HepG2 (cell line): ENCODE measurements around the gene OR2T6. TPM values are rescaled to one million over a fixed set of nuclear protein-coding genes. Genes with fewer than 3 reads are reported as not detected.

ENCODE experiments used
- ATAC-seq: fragments of 200-7000 bp; cut with Tn5 transposase; 3 replicates; pipeline ENCODE4 v1.9.1; 2020; ENCODE audit warnings: mild to moderate bottlenecking, moderate library complexity
- BruUV-seq: library from RNA; stranded (reverse); fragments of 400-500 nt; replicated peaks from 2 replicates; lab custom pipeline; 2021; lab: Mats Ljungman, UMichigan
- CTCF ChIA-PET: fragments of 300-600 bp; formaldehyde crosslinking; extraction: SDS; loops from one replicate; lab custom pipeline; 2021; ENCODE audit warnings: low total read pairs, inconsistent platforms, low intra/inter-chr PET ratio; lab: Yijun Ruan, JAX
- POLR2A ChIA-PET: fragments of 350-600 bp; sonication (Branson Sonifier 250); formaldehyde crosslinking; loops from one replicate; lab custom pipeline; 2020; ENCODE audit warnings: antibody characterized with exemption, inconsistent platforms; lab: Yijun Ruan, JAX
- DNase-seq: peaks from one replicate; pipeline ENCODE4 v3.0.0-alpha.2; 2015; ENCODE audit warnings: low spot score
- FAIRE-seq: peaks from 3 replicates; lab custom pipeline; 2011; peaks lifted over from hg19 to GRCh38; lab: Jason Lieb, UNC
- H2AFZ ChIP-seq: one replicate; pipeline ENCODE4 v1.6.1; 2011; ENCODE audit warnings: low read length, inconsistent platforms
- H3K27ac ChIP-seq: fragments of 300-600 bp; 3 replicates; pipeline ENCODE4 v1.8.0; 2011; ENCODE audit warnings: mixed run types, mild to moderate bottlenecking, mixed read lengths, low read length, inconsistent platforms; ENCODE audit not compliant: insufficient read depth; ENCODE audit errors: extremely low read length
- H3K27me3 ChIP-seq, 2 experiments: fragments of 200-600 bp in 1 of 2; 2 replicates in 1 of 2; 3 replicates in 1 of 2; pipeline versions ENCODE4 v1.6.0 to v1.8.0; 2011; ENCODE audit warnings: low read length in 2 of 2, mild to moderate bottlenecking in 2 of 2, moderate library complexity in 2 of 2, inconsistent platforms in 1 of 2; ENCODE audit not compliant: insufficient read depth in 2 of 2, control insufficient read depth in 1 of 2
- H3K36me3 ChIP-seq, 2 experiments: fragments of 200-600 bp in 1 of 2; replicated peaks in 1 of 2; 2 replicates in 1 of 2; 3 replicates in 1 of 2; pipeline versions ENCODE4 v1.5.1 to v1.8.0; 2011; ENCODE audit warnings: low read length in 2 of 2, inconsistent platforms in 1 of 2; ENCODE audit not compliant: insufficient read depth in 2 of 2, control insufficient read depth in 1 of 2
- H3K4me1 ChIP-seq: 2 replicates; pipeline ENCODE4 v1.5.1; 2012; ENCODE audit warnings: low read length, inconsistent platforms; ENCODE audit not compliant: insufficient read depth
- H3K4me2 ChIP-seq: 2 replicates; pipeline ENCODE4 v1.6.0; 2011; ENCODE audit warnings: low read depth, low read length, inconsistent platforms
- H3K4me3 ChIP-seq, 3 experiments: fragments of 200-600 bp in 1 of 3; sonication (generic), shearing (Covaris generic) in 1 of 3; replicated peaks in 1 of 3; 2 replicates each; pipeline ENCODE4 v1.5.1; 2011 to 2016; ENCODE audit warnings: low read length in 3 of 3, inconsistent platforms in 2 of 3, low read depth in 2 of 3, mild to moderate bottlenecking in 2 of 3, control low read depth in 1 of 3, mixed read lengths in 1 of 3; ENCODE audit not compliant: insufficient read depth in 1 of 3
- H3K79me2 ChIP-seq: one replicate; pipeline ENCODE4 v1.6.1; 2011; ENCODE audit warnings: low read length, inconsistent platforms; ENCODE audit not compliant: insufficient read depth
- H3K9ac ChIP-seq: 2 replicates; pipeline ENCODE4 v1.6.0; 2011; ENCODE audit warnings: mild to moderate bottlenecking, low read depth, low read length, inconsistent platforms; ENCODE audit not compliant: insufficient read depth
- H3K9me3 ChIP-seq: 2 replicates; pipeline ENCODE4 v1.5.1; 2012; ENCODE audit warnings: mild to moderate bottlenecking, low read length
- H4K20me1 ChIP-seq: 2 replicates; pipeline ENCODE4 v1.6.0; 2011; ENCODE audit warnings: inconsistent platforms, mild to moderate bottlenecking, low read length, moderate library complexity; ENCODE audit not compliant: insufficient read depth
- ATF5 ChIP-seq: sonication (generic); formaldehyde crosslinking; IDR thresholded peaks from 2 replicates; pipeline ENCODE4 v1.4.0; 2020; ENCODE audit warnings: mild to moderate bottlenecking, low read depth, missing genetic modification reagents
- CENPX ChIP-seq: sonication (generic); formaldehyde crosslinking; IDR thresholded peaks from 2 replicates; pipeline ENCODE4 v1.9.0; 2021; ENCODE audit warnings: mild to moderate bottlenecking, missing genetic modification reagents, moderate library complexity
- CREM ChIP-seq, 2 experiments: sonication (generic) in 1 of 2; formaldehyde crosslinking in 1 of 2; IDR thresholded peaks; 2 replicates each; pipeline versions ENCODE4 v1.4.0 to v1.6.1; 2016 to 2020; ENCODE audit warnings: antibody characterized with exemption in 1 of 2, mild to moderate bottlenecking in 1 of 2, missing genetic modification reagents in 1 of 2
- E2F1 ChIP-seq: sonication (generic); formaldehyde crosslinking; IDR thresholded peaks from 2 replicates; pipeline ENCODE4 v1.5.0; 2020; ENCODE audit warnings: missing genetic modification reagents
- EHMT2 ChIP-seq: fragments of 200-600 bp; sonication (generic); IDR thresholded peaks from 2 replicates; pipeline ENCODE4 v1.7.0; 2017; ENCODE audit warnings: antibody characterized with exemption, low read depth, low read length, borderline replicate concordance
- FOXK1 ChIP-seq: sonication (generic); formaldehyde crosslinking; IDR thresholded peaks from 2 replicates; pipeline ENCODE4 v1.4.0; 2020; ENCODE audit warnings: low read depth, missing genetic modification reagents, borderline replicate concordance
- HNRNPLL ChIP-seq: fragments of 200-400 bp; formaldehyde crosslinking; IDR thresholded peaks from 2 replicates; pipeline ENCODE4 v1.6.1; 2017; ENCODE audit warnings: mild to moderate bottlenecking, low read depth, low read length; ENCODE audit not compliant: poor library complexity, severe bottlenecking
- HOXA7 ChIP-seq: sonication (generic); formaldehyde crosslinking; IDR thresholded peaks from 2 replicates; pipeline ENCODE4 v1.8.1; 2022; ENCODE audit warnings: mild to moderate bottlenecking, missing genetic modification reagents, moderate library complexity
- MLLT10 ChIP-seq: sonication (generic); formaldehyde crosslinking; IDR thresholded peaks from 2 replicates; pipeline ENCODE4 v1.4.0; 2020; ENCODE audit warnings: missing genetic modification reagents
- PHF20 ChIP-seq: sonication (generic); formaldehyde crosslinking; IDR thresholded peaks from 2 replicates; pipeline ENCODE4 v1.5.0; 2020; ENCODE audit warnings: mild to moderate bottlenecking, missing genetic modification reagents
- TAF15 ChIP-seq: fragments of 200-400 bp; formaldehyde crosslinking; IDR thresholded peaks from one replicate; pipeline ENCODE4 v1.6.1; 2018; ENCODE audit warnings: mild to moderate bottlenecking, low read depth, low read length; ENCODE audit not compliant: poor library complexity, severe bottlenecking
- THAP11 ChIP-seq: IDR thresholded peaks from 2 replicates; pipeline ENCODE4 v1.6.1; 2016; ENCODE audit warnings: missing biosample characterization, missing genetic modification reagents
- YEATS2 ChIP-seq: sonication (generic); formaldehyde crosslinking; IDR thresholded peaks from 2 replicates; pipeline ENCODE4 v1.4.0; 2020; ENCODE audit warnings: missing genetic modification reagents, borderline replicate concordance
- ZNF562 ChIP-seq: sonication (generic); formaldehyde crosslinking; IDR thresholded peaks from 2 replicates; pipeline ENCODE4 v1.8.0; 2022; ENCODE audit warnings: missing genetic modification reagents, borderline replicate concordance
- WGBS: methylation state at CpG from one replicate; pipeline ENCODE4 v1.1.6; 2017; ENCODE audit warnings: low lambda C conversion rate; 5-methylcytosine and 5-hydroxymethylcytosine counted together
- in situ Hi-C: cut with HindIII; loops from 2 replicates; pipeline ENCODE4 v1.10.0; 2017; ENCODE audit warnings: low pct_unique_long_range_greater_than_20kb; ENCODE audit not compliant: extremely low pct_ligation_motif_present
- intact Hi-C: fragments of 100-400 bp; cut with micrococcal nuclease; formaldehyde crosslinking; loops from one replicate; pipeline ENCODE4 v1.10.0; 2022; ENCODE audit not compliant: unreplicated experiment
- polyA plus RNA-seq, 8 experiments: library from polyadenylated mRNA; depleted of rRNA in 3 of 8; stranded (reverse) in 7 of 8; unstranded in 1 of 8; fragments of >200 nt; fragmentation: Illumina TruSeq in 4 of 8; extraction: Trizol in 4 of 8; gene quantifications; 2 replicates each; pipeline versions ENCODE4 v1.2.1 to v1.2.3, GENCODE V29; 2011 to 2016; ENCODE audit warnings: low read depth in 4 of 8, missing spikeins in 1 of 8, mixed read lengths in 1 of 8; ENCODE audit not compliant: insufficient read depth in 1 of 8
- total RNA-seq, 5 experiments: library from RNA; depleted of rRNA; stranded (reverse); fragments of >200 nt; fragmentation: Illumina TruSeq; extraction: Trizol; gene quantifications; 2 replicates each; pipeline ENCODE4 v1.2.3, GENCODE V29; 2016; ENCODE audit warnings: low read depth in 1 of 5

Gene OR2T6
- total and polyA plus RNA-seq, 2 of the 13 experiments (the other 11 are each of a cell fraction or from before 2014, with no cell fraction given): not detected

GRCh38 chr1:248373761-248374160 lies 1.8 kb upstream of the OR2T6 start:
- TF ChIP-seq HOXA7 (CRISPR knock-in tag): no peak
- TF ChIP-seq ATF5 (CRISPR knock-in tag): no peak
- no peak for TF ChIP-seq ZNF562 (CRISPR knock-in tag)
- TF ChIP-seq CREM (IDR thresholded peaks at IDR 0.05): no peak
- TF ChIP-seq CREM (CRISPR knock-in tag; IDR thresholded peaks at IDR 0.05): no peak
- TF ChIP-seq FOXK1 (CRISPR knock-in tag): no peak
- no peak for TF ChIP-seq EHMT2
- TF ChIP-seq PHF20 (CRISPR knock-in tag): no peak
- TF ChIP-seq YEATS2 (CRISPR knock-in tag): no peak
- TF ChIP-seq CENPX (CRISPR knock-in tag): no peak
- TF ChIP-seq HNRNPLL: no peak
- no peak for TF ChIP-seq MLLT10 (CRISPR knock-in tag)
- TF ChIP-seq THAP11 (CRISPR knock-in tag): no peak
- TF ChIP-seq TAF15: no peak
- no peak for TF ChIP-seq E2F1
- ATAC-seq: no peak
- H3K9ac ChIP-seq: no peak overlapping the region
- no peaks in the 10 kb centered on the region for H4K20me1 ChIP-seq
- peaks cover 41% of the 10 kb centered on the region for H3K9me3 ChIP-seq
- H3K27ac ChIP-seq: no peak overlapping the region
- CTCF ChIA-PET: no interaction called here
- H3K4me1 ChIP-seq: no peaks in the 10 kb centered on the region
- intact Hi-C loops: no loop called here
- no peak overlapping the region for H3K4me3 ChIP-seq
- H3K4me2 ChIP-seq: no peak overlapping the region
- H2AFZ ChIP-seq: no peak overlapping the region
- BruUV-seq: no TSS peak
- H3K27me3 ChIP-seq: no peaks in the 10 kb centered on the region
- whole genome bisulfite sequencing: 0% methylated on average over 2 of the region's 4 CpGs
- in situ Hi-C loops: no loop called here
- H3K36me3 ChIP-seq: no peaks in the 10 kb centered on the region
- DNase-seq: no peak
- no peak for FAIRE-seq
- no peaks in the 10 kb centered on the region for H3K79me2 ChIP-seq
- POLR2A ChIA-PET: no interaction called here
